Measurements from ENCODE around the gene NRIP2. TPM values are rescaled to one million over a fixed set of nuclear protein-coding genes. Genes with fewer than 3 reads are reported as not detected.

Gene NRIP2
- 0.29 and 2.8 TPM in 2 replicates for total RNA-seq

GRCh38 chr12:2834581-2835491 is at the start of gene NRIP2:
TSS of gene NRIP2 (minus strand) at chr12:2835035. CDS start at chr12:2834983, 52 bp downstream.

GRCh38 chr12:2877047-2877952 is 42.5 kb upstream of the NRIP2 start, which contains the start of the genes FOXM1 and RHNO1:
TSS of gene FOXM1 (minus strand) at chr12:2877174. CDS start at chr12:2874478, 2,696 bp downstream.
TSS of gene RHNO1 (plus strand) at chr12:2877223. CDS start at chr12:2885367, 8,144 bp downstream.

GRCh38 chr12:2857021-2857431 is 22.2 kb upstream of the NRIP2 start, which contains the start of gene TEX52:
TSS of gene TEX52 (minus strand) at chr12:2857039. CDS start at chr12:2857026, 13 bp downstream.

GRCh38 chr12:2812290-2813213 is 22.3 kb downstream of the NRIP2 start, which contains the start of gene ITFG2:
TSS of gene ITFG2 (plus strand) at chr12:2812668. CDS start at chr12:2812761, 93 bp downstream.

GRCh38 chr12:2794736-2795289 is 40.0 kb downstream of the NRIP2 start, which contains the start of gene FKBP4:
TSS of gene FKBP4 (plus strand) at chr12:2794970. CDS start at chr12:2795140, 170 bp downstream.

Other genes with a start within 250 kb of the NRIP2 start
- 41.8 and 44.1 TPM in 2 replicates for gene FKBP4, start 40.1 kb downstream of the NRIP2 start, total RNA-seq
- 19.0 and 19.8 TPM in 2 replicates for gene ITFG2, start 22.4 kb downstream of the NRIP2 start, total RNA-seq
- gene TEX52, start 22.0 kb upstream of the NRIP2 start, total RNA-seq, result not detected in 2 replicates
- gene FOXM1, start 42.1 kb upstream of the NRIP2 start, total RNA-seq, result 41.5 and 43.2 TPM in 2 replicates
- 32.0 and 37.0 TPM in 2 replicates for gene RHNO1, start 42.2 kb upstream of the NRIP2 start, total RNA-seq
- 38.6 and 47.5 TPM in 2 replicates for gene TULP3, start 55.9 kb upstream of the NRIP2 start, total RNA-seq
- gene TEAD4, start 124.4 kb upstream of the NRIP2 start, total RNA-seq, result 19.7 and 24.2 TPM in 2 replicates
- gene TSPAN9, start 242.3 kb upstream of the NRIP2 start, total RNA-seq, result 60.8 and 73.5 TPM in 2 replicates